ENCODE data around the gene ACKR3. TPM values are rescaled to one million over a fixed set of nuclear protein-coding genes. Genes with fewer than 3 reads are reported as not detected.

ACKR3 gene
- total and polyA plus RNA-seq, 7 donors, result 1.6 to 39.1 (median 17.0) TPM

GRCh38 chr2:236568068-236568921, 1.3 kb upstream of the ACKR3 start:
- peak; percentile 80 for DNase-seq
- H3K27me3 ChIP-seq, result no peaks in the 10 kb centered on the region
- H3K9me3 ChIP-seq, result no peaks in the 10 kb centered on the region
- peak overlapping the region; percentile 85 to 93 (median 87) for H3K27ac ChIP-seq
- TF ChIP-seq POLR2AphosphoS5 (IDR thresholded peaks at IDR 0.05), result peak; percentile 2 to 44 (median 18)
- TF ChIP-seq, protein P1, sequence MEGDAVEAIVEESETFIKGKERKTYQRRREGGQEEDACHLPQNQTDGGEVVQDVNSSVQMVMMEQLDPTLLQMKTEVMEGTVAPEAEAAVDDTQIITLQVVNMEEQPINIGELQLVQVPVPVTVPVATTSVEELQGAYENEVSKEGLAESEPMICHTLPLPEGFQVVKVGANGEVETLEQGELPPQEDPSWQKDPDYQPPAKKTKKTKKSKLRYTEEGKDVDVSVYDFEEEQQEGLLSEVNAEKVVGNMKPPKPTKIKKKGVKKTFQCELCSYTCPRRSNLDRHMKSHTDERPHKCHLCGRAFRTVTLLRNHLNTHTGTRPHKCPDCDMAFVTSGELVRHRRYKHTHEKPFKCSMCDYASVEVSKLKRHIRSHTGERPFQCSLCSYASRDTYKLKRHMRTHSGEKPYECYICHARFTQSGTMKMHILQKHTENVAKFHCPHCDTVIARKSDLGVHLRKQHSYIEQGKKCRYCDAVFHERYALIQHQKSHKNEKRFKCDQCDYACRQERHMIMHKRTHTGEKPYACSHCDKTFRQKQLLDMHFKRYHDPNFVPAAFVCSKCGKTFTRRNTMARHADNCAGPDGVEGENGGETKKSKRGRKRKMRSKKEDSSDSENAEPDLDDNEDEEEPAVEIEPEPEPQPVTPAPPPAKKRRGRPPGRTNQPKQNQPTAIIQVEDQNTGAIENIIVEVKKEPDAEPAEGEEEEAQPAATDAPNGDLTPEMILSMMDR (IDR thresholded peaks at IDR 0.05), result no peak
- WGBS, 2 donors, result 4 to 7% methylated on average over 49 of the region's 49 CpGs
- intact Hi-C loops (cut with DNase I), result loop anchor here (5.0 kb wide), 3 partner anchors 74 to 216 kb away; no protein-coding TSS in a partner anchor
- H3K36me3 ChIP-seq, result no peaks in the 10 kb centered on the region
- H3K4me3 ChIP-seq, result peak overlapping the region; percentile 28 to 57 (median 46)
- peaks cover 0 to 67% (median 47%) of the 10 kb centered on the region in 4 donors for H3K4me1 ChIP-seq

DNA sequence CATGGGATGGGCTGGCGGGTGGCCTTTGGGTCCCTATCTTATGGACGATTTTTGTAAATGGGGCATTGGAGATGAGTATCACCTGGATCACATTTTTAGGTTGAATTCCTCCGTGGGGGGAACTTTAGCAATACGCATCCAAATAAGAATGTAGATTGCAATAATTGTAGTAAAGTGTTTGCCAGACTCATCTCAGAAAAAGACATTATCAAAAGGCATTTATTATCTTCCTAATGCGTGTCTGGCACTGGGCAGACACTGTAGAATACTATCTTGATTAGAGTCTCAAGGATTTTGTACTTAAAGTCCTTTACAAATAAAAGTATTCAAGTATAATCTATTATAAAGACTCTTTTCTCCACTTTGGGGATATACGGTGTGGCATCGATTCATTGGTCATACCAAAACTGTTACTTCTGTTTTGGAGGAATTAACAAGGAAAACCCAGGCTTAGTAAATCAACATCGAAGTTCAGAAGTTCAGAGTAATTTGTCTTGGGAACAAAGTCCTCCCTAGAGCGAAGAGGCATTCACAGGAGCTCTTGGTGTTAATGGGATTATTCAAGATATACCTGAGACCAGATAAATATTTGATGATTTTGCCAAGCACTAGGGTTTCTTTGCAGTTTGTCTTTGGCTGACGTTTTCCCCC, 578 bp upstream of the ACKR3 start:
- TF ChIP-seq POLR2AphosphoS5 (IDR thresholded peaks at IDR 0.05), result no peak
- TF ChIP-seq EP300 (IDR thresholded peaks at IDR 0.05), result no peak
- TF ChIP-seq, protein P1 (IDR thresholded peaks at IDR 0.05), result no peak
- no peak for TF ChIP-seq POLR2A (IDR thresholded peaks at IDR 0.05)
- no peaks in the 10 kb centered on the region for H3K36me3 ChIP-seq
- DNase-seq, result no peak
- intact Hi-C loops (cut with DNase I), result loop anchor here (5.0 kb wide), 3 partner anchors 73 to 217 kb away; no protein-coding TSS in a partner anchor
- peaks cover 0 to 73% (median 47%) of the 10 kb centered on the region in 4 donors for H3K4me1 ChIP-seq
- no peaks in the 10 kb centered on the region for H3K9me3 ChIP-seq
- 6 to 30% methylated on average over 10 of the region's 10 CpGs for WGBS, 2 donors
- H3K4me3 ChIP-seq, result peak overlapping the region; percentile 28 to 57 (median 46)
- H3K27ac ChIP-seq, result peak overlapping the region; percentile 85 to 93 (median 87)
- H3K27me3 ChIP-seq, result no peaks in the 10 kb centered on the region

GRCh38 chr2:236570081-236570868, 650 bp downstream of the ACKR3 start:
- Histone ChIP-seq H3K4me1 (peaks cover 0 to 79% (median 50%) of the 10 kb centered on the region in 4 donors), H3K36me3 (no peaks in the 10 kb centered on the region), H3K4me3 (peak overlapping the region; percentile 28 to 57 (median 46)), H3K27ac (peak overlapping the region; percentile 85 to 93 (median 87)), H3K27me3 (no peaks in the 10 kb centered on the region), H3K9me3 (no peaks in the 10 kb centered on the region)
- peak; percentile 60 for DNase-seq
- TF ChIP-seq POLR2A (IDR thresholded peaks at IDR 0.05) (no peak), POLR2AphosphoS5 (IDR thresholded peaks at IDR 0.05) (no peak), EP300 (IDR thresholded peaks at IDR 0.05) (no peak)
- TF ChIP-seq, protein P1 (IDR thresholded peaks at IDR 0.05), result no peak
- WGBS, 2 donors, result 10 to 45% methylated on average over 6 of the region's 6 CpGs
- intact Hi-C loops (cut with DNase I), result no loop called here

DNA sequence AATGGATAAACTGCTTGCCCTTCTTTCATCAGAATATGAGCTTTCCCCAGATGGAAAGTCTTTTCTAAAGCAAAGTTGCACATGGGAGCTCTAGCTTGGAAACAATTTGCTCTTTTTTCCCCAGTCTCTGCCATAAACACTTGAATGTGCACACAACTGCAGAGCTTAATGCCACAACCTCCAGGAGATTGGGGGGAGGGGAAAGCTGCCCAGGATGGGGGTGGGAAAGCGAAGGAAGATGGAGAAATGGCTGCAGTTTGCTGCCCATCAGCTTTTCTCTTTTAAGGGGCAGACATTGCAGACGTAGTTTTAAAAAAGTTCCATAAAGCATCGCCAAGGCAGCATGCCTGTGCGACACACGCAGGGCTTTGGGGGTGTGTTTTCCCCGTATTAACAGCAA, 1.5 kb downstream of the ACKR3 start:
- intact Hi-C loops (cut with DNase I), result no loop called here
- WGBS, 2 donors, result 62 to 77% methylated on average over 6 of the region's 6 CpGs
- peak; percentile 55 for DNase-seq
- H3K4me3 ChIP-seq, result peak overlapping the region; percentile 28 to 57 (median 46)
- no peaks in the 10 kb centered on the region for H3K36me3 ChIP-seq
- peak overlapping the region; percentile 85 to 93 (median 87) for H3K27ac ChIP-seq
- no peaks in the 10 kb centered on the region for H3K9me3 ChIP-seq
- TF ChIP-seq POLR2A (IDR thresholded peaks at IDR 0.05), result no peak
- TF ChIP-seq, protein P1 (IDR thresholded peaks at IDR 0.05), result no peak
- no peak for TF ChIP-seq EP300 (IDR thresholded peaks at IDR 0.05)
- TF ChIP-seq POLR2AphosphoS5 (IDR thresholded peaks at IDR 0.05), result no peak
- peaks cover 0 to 84% (median 51%) of the 10 kb centered on the region in 4 donors for H3K4me1 ChIP-seq
- H3K27me3 ChIP-seq, result no peaks in the 10 kb centered on the region
